IMR-90 (cell line): ENCODE results near the gene TPP2. TPM values are rescaled to one million over a fixed set of nuclear protein-coding genes. Genes with fewer than 3 reads are reported as not detected.

Experiments used
- ATAC-seq: fragments of 200-7000 bp; cut with Tn5 transposase; 2 replicates; pipeline ENCODE4 v1.9.1; 2020; ENCODE audit warnings: low read depth, mild to moderate bottlenecking, moderate library complexity
- BruUV-seq: library from RNA; stranded (reverse); fragments of 400-500 nt; replicated peaks from 2 replicates; lab custom pipeline; 2021; lab: Mats Ljungman, UMichigan
- CTCF ChIA-PET: fragments of 300-600 bp; formaldehyde crosslinking; extraction: SDS; loops from one replicate; lab custom pipeline; 2021; ENCODE audit warnings: antibody characterized with exemption; lab: Yijun Ruan, JAX
- POLR2A ChIA-PET: fragments of 300-600 bp; sonication (Branson Sonifier 250); formaldehyde crosslinking; loops from one replicate; lab custom pipeline; 2022; ENCODE audit warnings: antibody characterized with exemption; ENCODE audit not compliant: unreplicated experiment; lab: Charles Lee
- DNase-seq: peaks from one replicate; pipeline ENCODE4 v3.0.0; 2013
- H2AFZ ChIP-seq: replicated peaks from 2 replicates; pipeline ENCODE3; 2013; ENCODE audit warnings: low read length, mild to moderate bottlenecking; ENCODE audit not compliant: poor library complexity
- H2AK5ac ChIP-seq: 2 replicates; pipeline ENCODE4 v1.6.1; 2013; ENCODE audit warnings: low read depth, low read length, inconsistent platforms
- H2AK9ac ChIP-seq: replicated peaks from 2 replicates; pipeline ENCODE3; 2013; ENCODE audit warnings: mild to moderate bottlenecking, low read depth, low read length, moderate library complexity; ENCODE audit not compliant: poor library complexity
- H2BK120ac ChIP-seq: 2 replicates; pipeline ENCODE4 v1.6.1; 2013; ENCODE audit warnings: low read depth, low read length, inconsistent platforms
- H2BK15ac ChIP-seq: 3 replicates; pipeline ENCODE4 v1.6.1; 2013; ENCODE audit warnings: low read depth, low read length, inconsistent platforms
- H2BK20ac ChIP-seq: 2 replicates; pipeline ENCODE4 v1.6.1; 2013; ENCODE audit warnings: low read depth, mild to moderate bottlenecking, inconsistent platforms, low read length, moderate library complexity
- H2BK5ac ChIP-seq: 2 replicates; pipeline ENCODE4 v1.6.1; 2013; ENCODE audit warnings: mild to moderate bottlenecking, low read depth, low read length, inconsistent platforms; ENCODE audit not compliant: poor library complexity, severe bottlenecking
- H3K14ac ChIP-seq: replicated peaks from 2 replicates; pipeline ENCODE4 v1.6.1; 2013; ENCODE audit warnings: low read depth, low read length, inconsistent platforms
- H3K18ac ChIP-seq: 2 replicates; pipeline ENCODE4 v1.6.1; 2013; ENCODE audit warnings: low read depth, low read length, control low read depth
- H3K23ac ChIP-seq: 2 replicates; pipeline ENCODE4 v1.6.1; 2013; ENCODE audit warnings: low read depth, low read length, inconsistent platforms
- H3K27ac ChIP-seq: 2 replicates; pipeline ENCODE4 v1.5.1; 2013; ENCODE audit warnings: mild to moderate bottlenecking, control low read depth, low read length; ENCODE audit not compliant: insufficient read depth
- H3K27me3 ChIP-seq: 2 replicates; pipeline ENCODE4 v1.6.1; 2013; ENCODE audit warnings: low read length; ENCODE audit not compliant: control insufficient read depth, insufficient read depth
- H3K36me3 ChIP-seq: 2 replicates; pipeline ENCODE4 v1.6.1; 2013; ENCODE audit warnings: low read length, mixed read lengths; ENCODE audit not compliant: control insufficient read depth, insufficient read depth
- H3K4ac ChIP-seq: 2 replicates; pipeline ENCODE4 v1.6.1; 2013; ENCODE audit warnings: low read depth, low read length, inconsistent platforms
- H3K4me1 ChIP-seq: 2 replicates; pipeline ENCODE4 v1.6.1; 2013; ENCODE audit warnings: low read length, mixed read lengths; ENCODE audit not compliant: control insufficient read depth, insufficient read depth
- H3K4me2 ChIP-seq: 2 replicates; pipeline ENCODE4 v1.6.1; 2013; ENCODE audit warnings: low read depth, mild to moderate bottlenecking, control low read depth, low read length, moderate library complexity
- H3K4me3 ChIP-seq: 2 replicates; pipeline ENCODE4 v1.5.1; 2013; ENCODE audit warnings: low read depth, mild to moderate bottlenecking, control low read depth, low read length, moderate library complexity; ENCODE audit not compliant: insufficient read depth
- H3K56ac ChIP-seq: 2 replicates; pipeline ENCODE4 v1.6.1; 2013; ENCODE audit warnings: low read length, inconsistent platforms; ENCODE audit not compliant: insufficient read depth; ENCODE audit errors: extremely low read depth
- H3K79me1 ChIP-seq, 2 experiments: 2 replicates each; pipeline ENCODE4 v1.6.1; 2013; ENCODE audit warnings: low read length in 2 of 2, inconsistent platforms in 1 of 2, low read depth in 1 of 2
- H3K9ac ChIP-seq: 2 replicates; pipeline ENCODE4 v1.6.1; 2013; ENCODE audit warnings: low read depth, low read length, control low read depth
- H3K9me1 ChIP-seq: 2 replicates; pipeline ENCODE4 v1.6.1; 2013; ENCODE audit warnings: low read length, inconsistent platforms; ENCODE audit not compliant: insufficient read depth
- H3K9me3 ChIP-seq: 2 replicates; pipeline ENCODE4 v1.6.1; 2013; ENCODE audit warnings: low read length; ENCODE audit not compliant: control insufficient read depth, insufficient read depth
- H4K20me1 ChIP-seq: 2 replicates; pipeline ENCODE4 v1.6.1; 2013; ENCODE audit warnings: low read length, inconsistent platforms; ENCODE audit not compliant: insufficient read depth
- H4K5ac ChIP-seq: 2 replicates; pipeline ENCODE4 v1.6.1; 2013; ENCODE audit warnings: mild to moderate bottlenecking, low read depth, low read length, control low read depth
- H4K8ac ChIP-seq, 2 experiments: 2 replicates each; pipeline ENCODE4 v1.6.1; 2013; ENCODE audit warnings: low read depth in 2 of 2, low read length in 2 of 2, control low read depth in 1 of 2, inconsistent platforms in 1 of 2
- H4K91ac ChIP-seq: 2 replicates; pipeline ENCODE4 v1.6.1; 2013; ENCODE audit warnings: low read depth, low read length, inconsistent platforms; ENCODE audit not compliant: insufficient read depth
- NFE2L2 ChIP-seq: fragments of 150-350 bp; IDR thresholded peaks from 2 replicates; pipeline ENCODE4 v1.6.1; 2016; ENCODE audit warnings: low read depth, mild to moderate bottlenecking, low read length
- WGBS, 2 experiments: methylation state at CpG; one replicate each; pipeline versions ENCODE4 v1.1.5 to v1.1.7; 2013; ENCODE audit warnings: missing lambda C conversion rate in 2 of 2; ENCODE audit not compliant: insufficient read length in 1 of 2; ENCODE audit errors: extremely low coverage in 2 of 2; 5-methylcytosine and 5-hydroxymethylcytosine counted together
- dilution Hi-C: fragments of 300-500 bp; cut with HindIII; formaldehyde crosslinking; loops from one replicate; pipeline ENCODE4 v1.14.3; 2018; ENCODE audit warnings: low sequenced_read_pairs; ENCODE audit not compliant: unreplicated experiment
- in situ Hi-C: fragments of 300-500 bp; cut with MboI; formaldehyde crosslinking; loops from 3 replicates; pipeline ENCODE4 v1.14.3; 2019; ENCODE audit warnings: low sequenced_read_pairs, inconsistent platforms, mixed read lengths
- intact Hi-C: fragments of 100-400 bp; cut with micrococcal nuclease; formaldehyde crosslinking; loops from 2 replicates; pipeline ENCODE4 v1.10.0; 2022
- polyA plus RNA-seq, 3 experiments: library from polyadenylated mRNA; depleted of rRNA; stranded (reverse); fragments of >200 nt; gene quantifications; 2 replicates each; pipeline ENCODE4 v1.2.3, GENCODE V29; 2012; ENCODE audit warnings: low replicate concordance in 1 of 3
- total RNA-seq: library from RNA; depleted of rRNA; stranded (reverse); fragments of >200 nt; gene quantifications from 2 replicates; pipeline ENCODE4 v1.2.3, GENCODE V29; 2012

Gene TPP2
- total and polyA plus RNA-seq, 2 of the 4 experiments (the other 2 are of a cell fraction): 27.6 to 52.9 TPM

DNA sequence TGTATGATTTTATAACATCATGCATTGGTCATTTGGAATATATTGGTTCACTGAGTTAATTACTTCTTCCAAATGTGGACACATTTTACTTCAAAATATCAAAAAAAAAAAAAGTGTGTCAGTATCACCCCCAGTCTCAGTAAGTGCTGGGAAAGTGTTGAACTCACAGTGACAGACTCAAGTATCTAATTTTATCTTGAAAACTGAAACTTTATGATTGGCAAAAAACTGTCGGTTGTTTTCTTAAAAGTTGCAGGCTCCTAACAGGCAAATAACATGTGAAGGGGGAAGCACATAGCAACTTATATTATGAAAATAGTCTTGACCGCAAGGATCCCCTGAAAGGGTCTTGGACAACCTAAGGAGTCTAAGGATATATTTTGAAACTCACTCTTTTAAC, 33.5 kb upstream of the TPP2 start:
- H3K14ac ChIP-seq: no peak overlapping the region
- no peak overlapping the region for H3K4ac ChIP-seq
- DNase-seq (no peak), ATAC-seq (no peak)
- H3K27me3 ChIP-seq: peaks cover 6% of the 10 kb centered on the region
- H4K8ac ChIP-seq: no peak overlapping the region
- H2BK5ac ChIP-seq: no peak overlapping the region
- no peak overlapping the region for H2BK15ac ChIP-seq
- dilution Hi-C loops (no loop called here), intact Hi-C loops (no loop called here), in situ Hi-C loops (loop anchor here (25.0 kb wide), 1 partner anchor 1426 kb away; no protein-coding TSS in a partner anchor)
- no CpG with 5 or more reads among the region's 2 CpGs for WGBS, 2 experiments
- H3K56ac ChIP-seq: no peak overlapping the region
- H2AFZ ChIP-seq: no peak overlapping the region
- no TSS peak for BruUV-seq
- no peaks in the 10 kb centered on the region for H3K36me3 ChIP-seq
- no peak for TF ChIP-seq NFE2L2
- H4K20me1 ChIP-seq: no peaks in the 10 kb centered on the region
- no peak overlapping the region for H2AK9ac ChIP-seq
- H2BK120ac ChIP-seq: no peak overlapping the region
- H3K18ac ChIP-seq: no peak overlapping the region
- H3K23ac ChIP-seq: no peak overlapping the region
- H3K79me1 ChIP-seq: no peaks in the 10 kb centered on the region
- no peak overlapping the region for H3K4me2 ChIP-seq
- no peaks in the 10 kb centered on the region for H3K9me1 ChIP-seq
- no peaks in the 10 kb centered on the region for H3K4me1 ChIP-seq
- ChIA-PET CTCF (no interaction called here), POLR2A (no interaction called here)
- no peak overlapping the region for H4K5ac ChIP-seq
- H2AK5ac ChIP-seq: no peak overlapping the region
- H3K27ac ChIP-seq: no peak overlapping the region
- no peaks in the 10 kb centered on the region for H3K9me3 ChIP-seq
- H4K91ac ChIP-seq: no peak overlapping the region
- H3K4me3 ChIP-seq: no peak overlapping the region
- H3K9ac ChIP-seq: no peak overlapping the region
- H2BK20ac ChIP-seq: no peak overlapping the region
